AG09319 (cell line): ENCODE data around the gene C16orf78.

Experiments
- DNase-seq: peaks from one replicate; pipeline ENCODE4 v3.0.0-alpha.2; 2010; ENCODE audit warnings: low read depth; ENCODE audit errors: extremely low read depth
- CTCF ChIP-seq: IDR thresholded peaks from 2 replicates; pipeline ENCODE4 v1.5.1; 2011; ENCODE audit warnings: low read depth, mild to moderate bottlenecking, inconsistent platforms, low read length, moderate library complexity

The C16orf78 gene

DNA sequence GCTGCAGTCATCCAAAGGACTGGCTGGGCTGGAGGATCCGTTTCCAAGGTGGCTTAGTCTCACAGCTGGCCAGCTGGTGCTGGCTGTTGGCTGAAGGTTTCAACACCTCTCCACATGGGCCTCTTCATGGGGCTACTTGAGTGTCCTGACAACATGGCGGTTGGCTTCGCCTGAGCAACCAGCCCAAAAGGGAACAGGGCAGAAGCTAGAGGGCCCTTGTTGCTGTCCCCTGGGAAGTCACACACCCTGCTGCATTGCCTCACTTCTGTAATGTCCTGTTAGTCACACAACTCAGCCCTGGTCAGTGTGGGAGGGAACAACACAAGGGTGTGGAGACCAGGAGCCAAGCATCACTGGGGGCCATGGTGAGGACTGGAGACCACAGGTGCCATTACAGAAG is 36.6 kb downstream of the C16orf78 start:
- no peak for TF ChIP-seq CTCF

DNA sequence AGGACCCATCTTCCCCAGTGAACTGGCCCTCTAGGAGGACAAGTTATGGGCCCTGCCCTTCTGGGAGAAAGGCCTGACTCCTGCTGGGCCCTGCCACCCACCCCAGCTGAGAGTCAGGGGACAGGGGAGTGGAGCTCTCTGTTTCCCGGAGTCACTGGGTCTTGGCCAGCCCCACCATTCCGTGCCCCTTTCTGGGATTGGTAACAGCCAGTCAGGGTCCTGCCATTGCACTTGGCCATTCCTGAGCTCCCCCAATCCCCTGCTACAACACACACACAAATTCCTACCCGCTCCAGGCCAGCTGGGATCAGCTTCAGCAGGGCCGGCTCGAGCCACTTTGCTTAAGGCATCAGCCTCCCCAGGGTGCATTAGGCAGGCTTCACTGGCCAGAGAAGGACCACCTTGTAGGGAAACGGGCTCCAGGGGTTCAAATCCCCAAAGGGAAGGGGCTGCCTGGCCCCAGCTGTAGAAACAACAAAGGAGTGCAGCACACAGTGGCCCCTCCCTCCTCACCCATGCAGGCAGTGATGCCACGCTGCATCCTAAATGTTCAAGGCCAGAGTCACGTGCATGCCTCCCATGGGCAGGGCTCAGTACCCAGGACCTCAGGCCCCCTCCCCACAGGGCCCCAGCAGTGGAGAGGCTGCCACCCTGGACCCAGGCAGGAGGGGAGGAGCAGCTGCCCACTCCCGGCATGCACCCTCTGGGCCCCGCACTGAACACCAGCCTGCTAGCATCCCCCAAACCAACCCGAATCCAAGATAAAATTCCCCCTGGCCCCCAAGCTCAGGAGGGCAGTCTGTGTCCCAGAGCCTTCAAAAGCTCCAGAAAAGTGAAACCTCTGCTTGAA is 37.7 kb downstream of the C16orf78 start:
- no peak for TF ChIP-seq CTCF
- no peak for DNase-seq

More for the DNA sequence above, 36.6 kb downstream of the C16orf78 start:
- no peak for DNase-seq

GRCh38 chr16:49414671-49415070 is 41.1 kb downstream of the C16orf78 start:
- no peak for DNase-seq
- TF ChIP-seq CTCF: no peak

- no peak for DNase-seq
Observed at GRCh38 chr16:49415083-49415482, 41.5 kb downstream of the C16orf78 start.

GRCh38 chr16:49416001-49416675 is 42.5 kb downstream of the C16orf78 start:
- no peak for TF ChIP-seq CTCF
- no peak for DNase-seq

More at GRCh38 chr16:49415083-49415482, 41.5 kb downstream of the C16orf78 start:
- TF ChIP-seq CTCF: no peak

DNA sequence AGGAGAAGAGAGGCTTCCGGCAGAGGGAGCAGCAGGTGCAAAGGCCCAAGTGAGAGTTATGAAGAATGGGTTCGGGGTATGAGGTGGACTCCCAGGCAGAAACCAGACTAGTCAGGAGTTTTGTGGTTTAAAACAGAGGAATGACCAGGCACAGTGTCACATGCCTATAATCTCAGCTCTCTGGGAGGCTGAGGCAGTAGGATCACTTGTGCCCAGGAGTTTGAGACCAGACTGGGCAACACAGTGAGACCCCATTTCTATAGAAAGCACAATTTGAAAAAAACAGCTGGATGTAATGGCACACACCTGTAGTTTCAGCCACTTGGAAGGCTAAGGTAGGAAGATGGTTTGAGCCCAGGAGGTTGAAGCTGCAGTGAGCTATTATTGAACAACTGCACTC is 43.8 kb downstream of the C16orf78 start:
- no peak for DNase-seq
- no peak for TF ChIP-seq CTCF

GRCh38 chr16:49419006-49419405 is 45.4 kb downstream of the C16orf78 start:
- TF ChIP-seq CTCF: no peak
- DNase-seq: no peak
